ENCODE measurements around the gene PRKCH. TPM values are rescaled to one million over a fixed set of nuclear protein-coding genes. Genes with fewer than 3 reads are reported as not detected.

PRKCH gene
- total RNA-seq, 1 donor = 226 TPM

GRCh38 chr14:61555056-61555838 lies 233.9 kb downstream of the PRKCH start:
- Histone ChIP-seq H3K4me1 (ENCODE audit: insufficient read depth, low read length) (peaks cover 35% of the 10 kb centered on the region), H3K27me3 (ENCODE audit: insufficient read depth, low read length) (no peaks in the 10 kb centered on the region), H3K4me3 (ENCODE audit: low read length) (no peak overlapping the region), H3K9me3 (ENCODE audit: low read depth, low read length) (no peaks in the 10 kb centered on the region)

GRCh38 chr14:61556455-61556854 lies 235.1 kb downstream of the PRKCH start:
- H3K4me1 ChIP-seq (ENCODE audit: insufficient read depth, low read length) = peaks cover 31% of the 10 kb centered on the region
- no peaks in the 10 kb centered on the region for H3K27me3 ChIP-seq (ENCODE audit: insufficient read depth, low read length)
- no peaks in the 10 kb centered on the region for H3K9me3 ChIP-seq (ENCODE audit: low read depth, low read length)
- H3K4me3 ChIP-seq (ENCODE audit: low read length) = no peak overlapping the region

DNA sequence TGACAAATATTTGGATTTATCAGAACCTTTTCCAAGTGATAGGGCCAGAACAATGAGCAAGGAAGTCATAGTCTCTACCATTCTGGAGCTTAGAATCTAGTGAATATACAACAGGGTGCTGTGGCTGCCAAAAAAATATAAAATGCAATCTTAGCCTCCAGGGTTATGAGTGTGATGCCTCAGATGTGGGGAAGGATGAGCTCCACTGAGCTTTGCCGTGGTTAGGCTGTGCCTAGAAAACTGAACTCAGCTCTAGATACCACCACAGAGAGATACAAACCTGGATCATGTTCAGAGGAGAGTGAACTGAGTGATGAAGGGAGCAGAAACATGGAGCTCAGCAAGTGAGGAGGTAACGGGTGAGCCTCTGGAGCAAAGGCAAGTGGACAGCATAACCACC lies 235.9 kb downstream of the PRKCH start:
- no peaks in the 10 kb centered on the region for H3K27me3 ChIP-seq (ENCODE audit: insufficient read depth, low read length)
- no peaks in the 10 kb centered on the region for H3K9me3 ChIP-seq (ENCODE audit: low read depth, low read length)
- no peak overlapping the region for H3K4me3 ChIP-seq (ENCODE audit: low read length)
- H3K4me1 ChIP-seq (ENCODE audit: insufficient read depth, low read length) = peaks cover 33% of the 10 kb centered on the region

DNA sequence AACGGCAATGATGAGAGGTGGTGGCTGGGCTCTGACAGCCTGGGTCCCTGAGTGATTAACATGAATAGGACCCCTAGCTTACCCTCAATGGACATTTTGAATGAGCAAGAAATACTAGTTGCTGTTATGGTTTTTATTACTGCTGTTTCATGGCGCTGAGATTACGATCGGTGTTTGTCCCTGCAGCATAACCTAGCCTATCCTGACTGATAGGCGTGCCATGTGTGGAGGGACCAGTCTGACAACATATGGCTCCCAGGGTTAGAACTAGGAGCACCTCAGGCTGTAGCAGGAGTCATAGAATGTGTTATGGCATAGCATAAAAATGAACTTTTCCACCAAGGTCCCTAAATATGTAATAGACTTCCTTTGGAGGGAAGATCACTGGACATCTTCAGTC lies 236.5 kb downstream of the PRKCH start:
- H3K4me1 ChIP-seq (ENCODE audit: insufficient read depth, low read length) = peaks cover 33% of the 10 kb centered on the region
- H3K9me3 ChIP-seq (ENCODE audit: low read depth, low read length) = no peaks in the 10 kb centered on the region
- no peaks in the 10 kb centered on the region for H3K27me3 ChIP-seq (ENCODE audit: insufficient read depth, low read length)
- H3K4me3 ChIP-seq (ENCODE audit: low read length) = no peak overlapping the region

- peaks cover 33% of the 10 kb centered on the region for H3K4me1 ChIP-seq (ENCODE audit: insufficient read depth, low read length)
- no peaks in the 10 kb centered on the region for H3K9me3 ChIP-seq (ENCODE audit: low read depth, low read length)
- H3K4me3 ChIP-seq (ENCODE audit: low read length) = no peak overlapping the region
- H3K27me3 ChIP-seq (ENCODE audit: insufficient read depth, low read length) = no peaks in the 10 kb centered on the region
These were observed 236.9 kb downstream of the PRKCH start for GRCh38 chr14:61558271-61558670.

DNA sequence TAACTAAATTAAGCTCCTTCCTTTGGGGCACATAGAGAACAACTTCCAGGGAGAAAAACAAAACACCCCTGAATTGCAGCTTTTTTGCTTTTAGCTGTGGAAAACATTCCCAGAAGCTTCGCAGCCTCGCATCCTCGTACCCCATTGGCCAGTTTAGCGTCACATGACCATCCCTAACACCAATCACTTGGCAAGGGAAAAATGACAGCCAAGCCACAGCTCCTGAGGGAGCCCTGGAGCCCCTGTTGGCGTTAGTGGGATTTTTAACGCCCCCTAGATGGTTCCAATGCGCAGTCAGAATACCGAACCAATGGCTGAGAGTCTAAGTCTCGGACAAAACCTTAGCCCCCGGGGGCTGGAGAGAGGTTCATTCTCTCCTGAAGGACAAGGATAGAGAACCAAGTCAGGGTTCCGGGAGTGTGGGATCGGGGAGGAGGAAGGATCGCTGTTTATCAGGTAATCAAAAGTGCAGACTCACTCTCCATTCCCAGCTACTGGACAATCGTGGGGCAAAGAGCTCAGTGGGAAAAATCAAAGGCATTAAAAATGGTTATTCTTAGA lies 238.3 kb downstream of the PRKCH start:
- no peaks in the 10 kb centered on the region for H3K27me3 ChIP-seq (ENCODE audit: insufficient read depth, low read length)
- peaks cover 33% of the 10 kb centered on the region for H3K4me1 ChIP-seq (ENCODE audit: insufficient read depth, low read length)
- no peaks in the 10 kb centered on the region for H3K9me3 ChIP-seq (ENCODE audit: low read depth, low read length)

DNA sequence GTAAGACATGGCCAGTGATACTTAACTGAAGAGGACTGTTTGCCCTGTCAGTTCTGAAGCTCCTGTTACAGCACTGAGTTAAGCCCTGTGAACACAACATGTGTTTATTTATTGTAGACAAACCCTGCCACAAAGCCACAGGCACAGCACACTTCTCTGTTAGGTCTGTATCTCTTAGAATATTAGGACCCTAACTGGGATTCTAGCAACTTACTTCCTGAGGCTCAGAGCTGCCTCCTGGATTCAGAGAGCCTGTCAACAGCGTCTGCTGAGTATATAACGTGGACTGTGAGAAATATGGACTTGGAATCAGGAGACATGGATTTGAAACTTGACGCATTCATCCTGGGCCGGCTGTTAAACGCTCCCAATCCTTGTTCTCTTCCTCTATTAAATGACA lies 238.9 kb downstream of the PRKCH start:
- H3K9me3 ChIP-seq (ENCODE audit: low read depth, low read length) = no peaks in the 10 kb centered on the region
- H3K27me3 ChIP-seq (ENCODE audit: insufficient read depth, low read length) = no peaks in the 10 kb centered on the region

More for the DNA sequence above, 238.3 kb downstream of the PRKCH start:
- no peak overlapping the region for H3K4me3 ChIP-seq (ENCODE audit: low read length)

DNA sequence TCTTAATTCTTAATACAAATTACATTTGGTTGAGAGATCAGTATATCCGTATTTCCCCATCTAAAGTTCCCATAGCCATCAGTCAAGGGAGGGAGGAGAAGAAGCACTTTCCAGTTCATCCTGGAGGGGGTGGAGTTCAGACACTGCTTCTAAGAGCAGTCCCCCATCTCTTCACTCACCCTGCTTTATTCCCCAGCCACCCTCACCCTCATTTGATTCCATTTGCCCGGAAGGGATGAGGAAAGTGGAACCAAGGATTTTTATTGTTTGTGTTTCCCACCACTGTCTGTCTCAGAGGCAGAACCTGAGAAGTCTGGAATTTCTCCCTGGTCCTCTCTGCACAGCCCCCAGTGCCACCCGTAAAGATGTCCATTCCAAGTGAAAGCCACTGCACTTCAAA lies 239.7 kb downstream of the PRKCH start:
- no peak overlapping the region for H3K4me3 ChIP-seq (ENCODE audit: low read length)
- peaks cover 39% of the 10 kb centered on the region for H3K4me1 ChIP-seq (ENCODE audit: insufficient read depth, low read length)
- H3K9me3 ChIP-seq (ENCODE audit: low read depth, low read length) = no peaks in the 10 kb centered on the region
- H3K27me3 ChIP-seq (ENCODE audit: insufficient read depth, low read length) = no peaks in the 10 kb centered on the region

More for the DNA sequence above, 238.9 kb downstream of the PRKCH start:
- Histone ChIP-seq H3K4me1 (ENCODE audit: insufficient read depth, low read length) (peaks cover 38% of the 10 kb centered on the region), H3K4me3 (ENCODE audit: low read length) (no peak overlapping the region)

- Histone ChIP-seq H3K9me3 (ENCODE audit: low read depth, low read length) (no peaks in the 10 kb centered on the region), H3K4me3 (ENCODE audit: low read length) (no peak overlapping the region), H3K27me3 (ENCODE audit: insufficient read depth, low read length) (no peaks in the 10 kb centered on the region), H3K4me1 (ENCODE audit: insufficient read depth, low read length) (peaks cover 39% of the 10 kb centered on the region)
These were observed 240.4 kb downstream of the PRKCH start for GRCh38 chr14:61561657-61562276.

GRCh38 chr14:61562321-61563161 lies 241.2 kb downstream of the PRKCH start:
- H3K9me3 ChIP-seq (ENCODE audit: low read depth, low read length) = no peaks in the 10 kb centered on the region
- H3K4me1 ChIP-seq (ENCODE audit: insufficient read depth, low read length) = peaks cover 41% of the 10 kb centered on the region
- no peaks in the 10 kb centered on the region for H3K27me3 ChIP-seq (ENCODE audit: insufficient read depth, low read length)
- H3K4me3 ChIP-seq (ENCODE audit: low read length) = no peak overlapping the region

GRCh38 chr14:61563162-61563511 lies 241.8 kb downstream of the PRKCH start:
- Histone ChIP-seq H3K4me1 (ENCODE audit: insufficient read depth, low read length) (peaks cover 47% of the 10 kb centered on the region), H3K4me3 (ENCODE audit: low read length) (no peak overlapping the region), H3K9me3 (ENCODE audit: low read depth, low read length) (no peaks in the 10 kb centered on the region), H3K27me3 (ENCODE audit: insufficient read depth, low read length) (no peaks in the 10 kb centered on the region)

- Histone ChIP-seq H3K9me3 (ENCODE audit: low read depth, low read length) (no peaks in the 10 kb centered on the region), H3K4me3 (ENCODE audit: low read length) (no peak overlapping the region), H3K4me1 (ENCODE audit: insufficient read depth, low read length) (peaks cover 56% of the 10 kb centered on the region), H3K27me3 (ENCODE audit: insufficient read depth, low read length) (no peaks in the 10 kb centered on the region)
These were observed 242.7 kb downstream of the PRKCH start for GRCh38 chr14:61563880-61564617.

- Histone ChIP-seq H3K9me3 (ENCODE audit: low read depth, low read length) (no peaks in the 10 kb centered on the region), H3K4me3 (ENCODE audit: low read length) (no peak overlapping the region), H3K4me1 (ENCODE audit: insufficient read depth, low read length) (peaks cover 62% of the 10 kb centered on the region), H3K27me3 (ENCODE audit: insufficient read depth, low read length) (no peaks in the 10 kb centered on the region)
These were observed 243.3 kb downstream of the PRKCH start for GRCh38 chr14:61564618-61565091.

GRCh38 chr14:61565181-61565580 lies 243.8 kb downstream of the PRKCH start:
- peaks cover 67% of the 10 kb centered on the region for H3K4me1 ChIP-seq (ENCODE audit: insufficient read depth, low read length)
- no peaks in the 10 kb centered on the region for H3K9me3 ChIP-seq (ENCODE audit: low read depth, low read length)
- no peaks in the 10 kb centered on the region for H3K27me3 ChIP-seq (ENCODE audit: insufficient read depth, low read length)
- no peak overlapping the region for H3K4me3 ChIP-seq (ENCODE audit: low read length)

Data from mononuclear cell (primary cell).